Left ventricle myocardium inferior (tissue), 1 donor: Measurements from ENCODE around the gene DEPP1. TPM values are rescaled to one million over a fixed set of nuclear protein-coding genes. Genes with fewer than 3 reads are reported as not detected.

Source experiments
- DNase-seq: peaks from one replicate; pipeline ENCODE4 v3.0.0-alpha.2; 2020
- H3K27ac ChIP-seq: fragments of 200-600 bp; replicated peaks from 2 replicates; pipeline ENCODE4 v1.8.0; 2021
- H3K27me3 ChIP-seq: fragments of 200-600 bp; 2 replicates; pipeline ENCODE4 v1.8.0; 2021; ENCODE audit warnings: low read depth
- H3K36me3 ChIP-seq: fragments of 200-600 bp; 2 replicates; pipeline ENCODE4 v1.8.0; 2021
- H3K4me1 ChIP-seq: fragments of 200-600 bp; 2 replicates; pipeline ENCODE4 v1.8.0; 2021
- H3K4me3 ChIP-seq: fragments of 200-600 bp; 2 replicates; pipeline ENCODE4 v1.8.0; 2021; ENCODE audit warnings: mild to moderate bottlenecking, moderate library complexity
- H3K9me3 ChIP-seq: fragments of 200-600 bp; replicated peaks from 2 replicates; pipeline ENCODE4 v1.8.0; 2021
- intact Hi-C: fragments of 100-400 bp; cut with micrococcal nuclease; formaldehyde crosslinking; loops from one replicate; pipeline ENCODE4 v1.11.0; 2022
- total RNA-seq: library from RNA; stranded (reverse); fragmentation: NEBNext Ultra II Directional; extraction: Animal tissue kit (Norgen Biotek cat#: 25700); gene quantifications from one replicate; pipeline ENCODE4 v1.2.1, GENCODE V29; 2021
- TF ChIP-seq, protein P1 (sequence below): fragments of 200-600 bp; IDR thresholded peaks from 2 replicates; pipeline ENCODE4 v1.8.0; 2021; ENCODE audit warnings: antibody characterized with exemption, mild to moderate bottlenecking, borderline replicate concordance
- donor health status: DM: no; HTN: yes; CAD: no; lungs with severe emphysema.

The DEPP1 gene
- total RNA-seq, 1 donor from 2014 or later = 27.5 TPM

DNA sequence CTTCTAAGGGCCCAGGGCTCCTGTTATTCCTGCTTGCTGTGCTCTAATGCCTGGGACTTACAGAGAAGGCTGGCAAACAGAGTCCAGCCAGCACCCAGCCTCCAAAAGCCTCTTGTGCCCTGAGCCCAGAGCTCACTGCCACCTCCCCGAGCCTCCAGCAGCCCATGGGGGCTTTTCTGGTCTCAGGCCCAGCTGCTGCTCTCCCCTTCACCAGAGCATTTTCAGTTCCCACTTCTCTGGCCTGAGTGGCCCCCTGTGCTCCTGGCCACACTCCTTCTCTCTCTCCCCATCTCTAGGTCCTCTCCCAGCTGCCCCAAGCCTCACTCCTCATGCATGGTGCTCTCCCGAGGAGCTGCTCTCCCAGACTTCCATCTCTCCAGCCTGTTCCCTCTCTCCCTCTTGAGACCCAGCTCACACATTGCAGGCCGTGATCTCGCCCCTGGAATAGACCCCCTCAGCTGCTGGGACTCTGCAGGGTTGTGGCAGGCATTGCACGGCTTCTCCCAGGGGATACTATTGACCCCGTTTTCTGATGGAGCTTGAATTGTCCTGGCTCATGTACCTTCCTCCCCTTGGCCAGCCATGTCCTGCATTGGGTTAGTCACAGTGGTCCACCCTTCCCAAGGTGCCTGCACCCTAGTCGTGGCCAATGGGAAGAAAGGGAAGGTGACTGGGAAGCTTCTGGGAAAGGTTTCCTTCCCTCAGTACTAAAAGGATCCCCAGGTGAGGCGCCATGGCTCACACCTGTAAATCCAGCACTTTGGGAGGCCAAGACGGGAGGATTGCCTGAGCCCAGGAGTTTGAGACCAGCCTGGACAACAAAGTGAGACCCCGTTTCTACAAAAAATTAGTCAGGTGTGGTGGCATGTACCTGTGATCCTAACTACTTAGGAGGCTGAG lies 28.0 kb downstream of the DEPP1 start:
- Histone ChIP-seq H3K9me3 (no peaks in the 10 kb centered on the region), H3K27me3 (no peaks in the 10 kb centered on the region), H3K4me1 (peaks cover 96% of the 10 kb centered on the region), H3K36me3 (no peaks in the 10 kb centered on the region), H3K4me3 (no peak overlapping the region), H3K27ac (peak overlapping the region; percentile 65)
- no peak for DNase-seq
- TF ChIP-seq, protein P1, sequence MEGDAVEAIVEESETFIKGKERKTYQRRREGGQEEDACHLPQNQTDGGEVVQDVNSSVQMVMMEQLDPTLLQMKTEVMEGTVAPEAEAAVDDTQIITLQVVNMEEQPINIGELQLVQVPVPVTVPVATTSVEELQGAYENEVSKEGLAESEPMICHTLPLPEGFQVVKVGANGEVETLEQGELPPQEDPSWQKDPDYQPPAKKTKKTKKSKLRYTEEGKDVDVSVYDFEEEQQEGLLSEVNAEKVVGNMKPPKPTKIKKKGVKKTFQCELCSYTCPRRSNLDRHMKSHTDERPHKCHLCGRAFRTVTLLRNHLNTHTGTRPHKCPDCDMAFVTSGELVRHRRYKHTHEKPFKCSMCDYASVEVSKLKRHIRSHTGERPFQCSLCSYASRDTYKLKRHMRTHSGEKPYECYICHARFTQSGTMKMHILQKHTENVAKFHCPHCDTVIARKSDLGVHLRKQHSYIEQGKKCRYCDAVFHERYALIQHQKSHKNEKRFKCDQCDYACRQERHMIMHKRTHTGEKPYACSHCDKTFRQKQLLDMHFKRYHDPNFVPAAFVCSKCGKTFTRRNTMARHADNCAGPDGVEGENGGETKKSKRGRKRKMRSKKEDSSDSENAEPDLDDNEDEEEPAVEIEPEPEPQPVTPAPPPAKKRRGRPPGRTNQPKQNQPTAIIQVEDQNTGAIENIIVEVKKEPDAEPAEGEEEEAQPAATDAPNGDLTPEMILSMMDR = no peak
- intact Hi-C loops = no loop called here

DNA sequence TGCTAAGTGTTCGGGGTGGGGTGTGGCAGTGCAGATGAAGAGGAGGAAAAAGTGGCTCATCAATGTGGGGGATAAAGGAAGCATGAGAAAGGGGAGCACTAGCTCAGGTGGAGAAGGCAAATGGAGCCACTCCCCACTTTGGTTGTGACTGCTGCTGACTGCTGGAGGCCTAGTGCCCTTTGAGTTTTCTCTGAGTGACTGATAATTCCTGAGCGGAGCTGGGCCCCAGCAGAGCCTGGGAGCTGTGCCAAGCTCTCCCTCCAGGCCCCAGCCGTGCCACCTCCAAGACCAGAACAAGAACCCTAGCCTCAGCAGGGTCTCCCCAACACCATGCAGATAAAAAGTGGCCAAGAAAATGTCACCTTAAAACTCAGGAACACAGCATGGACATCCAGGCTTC lies 28.7 kb downstream of the DEPP1 start:
- TF ChIP-seq, protein P1 = no peak
- Histone ChIP-seq H3K9me3 (no peaks in the 10 kb centered on the region), H3K4me1 (peaks cover 92% of the 10 kb centered on the region), H3K27me3 (no peaks in the 10 kb centered on the region), H3K4me3 (no peak overlapping the region), H3K36me3 (no peaks in the 10 kb centered on the region), H3K27ac (peak overlapping the region; percentile 65)
- intact Hi-C loops = no loop called here
- no peak for DNase-seq

DNA sequence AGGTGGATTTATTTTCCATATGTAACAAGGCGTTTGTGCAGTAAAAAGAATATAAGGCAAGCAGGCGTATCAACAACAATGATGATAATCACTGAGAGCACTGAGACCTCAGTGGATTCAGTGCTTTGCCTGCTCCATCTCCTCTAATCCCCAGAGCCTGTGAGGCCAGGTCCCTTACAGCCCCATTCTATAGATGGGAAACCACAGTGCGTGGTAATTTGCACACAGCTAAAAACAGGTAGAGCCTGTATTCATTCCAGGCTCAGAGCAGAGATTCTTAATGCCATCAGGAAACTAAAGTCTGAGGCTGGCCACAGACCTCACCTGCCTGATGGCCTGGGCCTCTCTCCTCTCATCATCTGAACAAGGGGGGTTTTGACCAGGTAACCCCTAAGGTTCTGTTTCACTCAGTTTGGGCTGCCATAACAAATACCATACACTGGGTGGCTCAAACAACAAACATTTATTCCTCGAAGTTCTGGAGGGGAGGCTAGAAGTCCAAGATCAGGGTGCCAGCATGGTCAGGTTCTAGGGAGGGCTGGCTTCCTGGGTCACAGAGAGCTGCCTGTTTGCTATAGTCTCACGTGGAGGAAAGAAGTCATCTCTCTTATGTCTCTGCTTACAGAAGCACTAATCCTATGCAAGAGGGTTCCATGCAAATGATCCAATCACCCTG lies 29.3 kb downstream of the DEPP1 start:
- no peaks in the 10 kb centered on the region for H3K36me3 ChIP-seq
- intact Hi-C loops = no loop called here
- no peak for DNase-seq
- no peaks in the 10 kb centered on the region for H3K27me3 ChIP-seq
- peaks cover 6% of the 10 kb centered on the region for H3K9me3 ChIP-seq
- peaks cover 87% of the 10 kb centered on the region for H3K4me1 ChIP-seq
- H3K27ac ChIP-seq = peak overlapping the region; percentile 65
- TF ChIP-seq, protein P1 = peak; percentile 40
- no peak overlapping the region for H3K4me3 ChIP-seq

DNA sequence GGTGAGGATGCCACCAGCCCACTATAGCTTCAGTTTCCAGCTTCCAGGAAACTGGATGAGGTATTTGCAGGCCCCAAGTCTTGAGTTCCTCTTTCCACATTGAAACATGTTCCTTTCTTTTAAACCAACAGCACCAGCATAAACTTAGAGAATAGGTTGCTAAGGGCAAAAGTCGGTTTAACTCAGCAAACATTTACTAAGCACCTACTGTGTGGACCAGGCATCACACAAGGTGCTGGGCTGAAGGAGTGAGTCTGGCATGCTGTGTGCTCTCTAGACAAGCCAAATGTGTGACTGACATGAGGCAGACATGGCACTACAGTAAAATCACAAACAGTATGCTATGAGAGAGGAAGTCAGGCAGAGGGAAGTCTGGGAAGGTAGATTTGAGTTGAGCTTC lies 30.0 kb downstream of the DEPP1 start:
- TF ChIP-seq, protein P1 = no peak
- no peak overlapping the region for H3K4me3 ChIP-seq
- DNase-seq = no peak
- H3K27ac ChIP-seq = peak overlapping the region; percentile 65
- no peaks in the 10 kb centered on the region for H3K36me3 ChIP-seq
- peaks cover 81% of the 10 kb centered on the region for H3K4me1 ChIP-seq
- intact Hi-C loops = no loop called here
- peaks cover 8% of the 10 kb centered on the region for H3K9me3 ChIP-seq
- H3K27me3 ChIP-seq = no peaks in the 10 kb centered on the region

DNA sequence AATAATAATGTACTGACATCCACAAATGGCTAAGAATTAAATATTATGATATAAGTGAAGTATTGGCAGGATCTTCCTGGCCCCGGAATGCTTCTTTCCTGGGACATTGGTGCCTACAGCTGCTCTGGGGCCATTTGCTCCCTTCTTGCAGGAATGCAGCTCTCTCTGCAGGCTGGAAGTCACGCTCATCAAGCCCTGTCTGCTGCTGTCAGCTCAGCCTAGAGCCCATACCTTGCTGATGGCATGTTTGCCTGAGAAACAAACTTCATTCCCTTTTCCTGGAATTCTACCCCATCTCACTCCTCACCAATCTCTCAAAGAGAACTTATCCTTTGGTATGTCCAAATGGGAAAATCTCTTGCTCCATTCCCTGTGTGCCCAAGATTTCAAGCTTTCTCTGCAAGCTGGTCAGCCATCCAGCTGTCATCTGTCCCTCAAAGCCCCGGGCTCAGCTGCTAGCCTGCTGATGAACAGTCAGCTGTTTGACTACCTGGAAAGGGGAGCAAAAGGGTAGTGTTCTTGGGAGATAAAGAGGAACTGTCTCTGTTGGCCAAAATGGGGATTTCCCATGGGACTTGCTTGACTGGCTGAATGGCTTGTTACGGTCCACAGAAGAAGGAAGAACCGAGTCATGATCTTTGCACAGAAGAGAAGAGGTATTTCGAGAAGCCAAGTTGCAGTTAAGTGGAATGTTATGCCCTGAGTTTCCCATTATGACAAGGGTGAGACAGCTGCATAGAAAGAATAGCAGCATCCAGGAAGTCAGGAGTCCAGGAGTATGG lies 31.0 kb downstream of the DEPP1 start:
- Histone ChIP-seq H3K9me3 (peaks cover 8% of the 10 kb centered on the region), H3K36me3 (no peaks in the 10 kb centered on the region), H3K4me1 (peaks cover 70% of the 10 kb centered on the region), H3K27ac (no peak overlapping the region), H3K4me3 (no peak overlapping the region), H3K27me3 (no peaks in the 10 kb centered on the region)
- no peak for DNase-seq
- intact Hi-C loops = no loop called here
- TF ChIP-seq, protein P1 = no peak
